Neural cell (in vitro differentiated cells): Measurements from ENCODE around the gene CD81. TPM values are rescaled to one million over a fixed set of nuclear protein-coding genes. Genes with fewer than 3 reads are reported as not detected.

Experiments used
- H2AFZ ChIP-seq: fragments of 200-600, 300-800 bp; sonication (generic), shearing (Covaris generic); 2 replicates; pipeline ENCODE4 v1.6.0; 2014; ENCODE audit warnings: low read depth, mild to moderate bottlenecking, antibody characterized with exemption, low read length, moderate library complexity
- H3F3A ChIP-seq: fragments of 200-600 bp; shearing (Covaris generic); 2 replicates; pipeline ENCODE4 v1.6.1; 2016; ENCODE audit warnings: mild to moderate bottlenecking, moderate library complexity, mixed read lengths, antibody characterized with exemption, low read length; ENCODE audit not compliant: insufficient read depth, poor library complexity, severe bottlenecking
- H3K27ac ChIP-seq: fragments of 200-600, 300-800 bp; sonication (generic), shearing (Covaris generic); 2 replicates; pipeline ENCODE4 v1.5.1; 2014; ENCODE audit warnings: mild to moderate bottlenecking, low read length, moderate library complexity
- H3K27me3 ChIP-seq: fragments of 300-800, 200-600 bp; sonication (generic), shearing (Covaris generic); 2 replicates; pipeline ENCODE4 v1.6.0; 2014; ENCODE audit warnings: mild to moderate bottlenecking, low read depth, low read length, moderate library complexity; ENCODE audit not compliant: insufficient read depth
- H3K36me3 ChIP-seq: fragments of 300-800, 200-600 bp; sonication (generic), shearing (Covaris generic); 2 replicates; pipeline ENCODE4 v1.5.1; 2014; ENCODE audit warnings: mild to moderate bottlenecking, antibody characterized with exemption, low read length, moderate library complexity; ENCODE audit not compliant: insufficient read depth
- H3K4me2 ChIP-seq: fragments of 300-800, 200-600 bp; sonication (generic), shearing (Covaris generic); 2 replicates; pipeline ENCODE4 v1.6.0; 2014; ENCODE audit warnings: mild to moderate bottlenecking, low read length
- H3K4me3 ChIP-seq: fragments of 300-800, 200-600 bp; sonication (generic), shearing (Covaris generic); 2 replicates; pipeline ENCODE4 v1.5.1; 2014; ENCODE audit warnings: mild to moderate bottlenecking, low read length, moderate library complexity
- H3K79me2 ChIP-seq: fragments of 200-600 bp; shearing (Covaris generic); replicated peaks from 2 replicates; pipeline ENCODE4 v1.6.0; 2014; ENCODE audit warnings: mild to moderate bottlenecking, low read length, moderate library complexity; ENCODE audit not compliant: insufficient read depth
- H3K9ac ChIP-seq: fragments of 300-800, 200-600 bp; sonication (generic), shearing (Covaris generic); 2 replicates; pipeline ENCODE4 v1.6.1; 2016; ENCODE audit warnings: mild to moderate bottlenecking, low read length, mixed read lengths
- H3K9me2 ChIP-seq: fragments of 200-600 bp; shearing (Covaris generic); 2 replicates; pipeline ENCODE4 v1.6.1; 2016; ENCODE audit warnings: mild to moderate bottlenecking, low read length, mixed read lengths; ENCODE audit not compliant: insufficient read depth
- H3K9me3 ChIP-seq: fragments of 200-600, 300-800 bp; sonication (generic), shearing (Covaris generic); 2 replicates; pipeline ENCODE4 v1.6.1; 2016; ENCODE audit warnings: mild to moderate bottlenecking, mixed run types, low read length, moderate library complexity, mixed read lengths
- H4K20me1 ChIP-seq: fragments of 200-600 bp; shearing (Covaris generic); 2 replicates; pipeline ENCODE4 v1.6.1; 2016; ENCODE audit warnings: mild to moderate bottlenecking, mixed run types; ENCODE audit not compliant: insufficient read depth
- CTCF ChIP-seq: fragments of 450-650 bp; IDR thresholded peaks from 2 replicates; pipeline ENCODE4 v1.5.1; 2014; ENCODE audit warnings: antibody characterized with exemption, mild to moderate bottlenecking, moderate library complexity; ENCODE audit not compliant: poor library complexity, severe bottlenecking
- EP300 ChIP-seq: fragments of 450-650 bp; conservative IDR thresholded peaks from 2 replicates; pipeline ENCODE4 v1.6.1; 2014; ENCODE audit warnings: antibody characterized with exemption, mild to moderate bottlenecking, moderate library complexity; ENCODE audit not compliant: poor library complexity, severe bottlenecking
- EZH2 ChIP-seq: fragments of 200-600, 300-800 bp; shearing (Covaris generic), sonication (generic); IDR thresholded peaks from 2 replicates; pipeline ENCODE4 v1.6.1; 2014; ENCODE audit warnings: antibody characterized with exemption, low read length, borderline replicate concordance, mild to moderate bottlenecking; ENCODE audit not compliant: insufficient read depth, poor library complexity, severe bottlenecking
- MXI1 ChIP-seq: fragments of 450-650 bp; conservative IDR thresholded peaks from 2 replicates; pipeline ENCODE4 v1.6.1; 2014; ENCODE audit warnings: antibody characterized with exemption, mild to moderate bottlenecking; ENCODE audit not compliant: poor library complexity, severe bottlenecking
- POLR2AphosphoS5 ChIP-seq: IDR thresholded peaks from 2 replicates; pipeline ENCODE4 v1.6.1; 2012
- RAD21 ChIP-seq: fragments of 450-650 bp; conservative IDR thresholded peaks from 2 replicates; pipeline ENCODE4 v1.6.1; 2014; ENCODE audit warnings: antibody characterized with exemption, mild to moderate bottlenecking, moderate library complexity
- REST ChIP-seq: IDR thresholded peaks from 2 replicates; pipeline ENCODE4 v1.6.1; 2012; ENCODE audit warnings: borderline replicate concordance
- SMC3 ChIP-seq: fragments of 450-650 bp; conservative IDR thresholded peaks from 2 replicates; pipeline ENCODE4 v1.6.1; 2014; ENCODE audit warnings: antibody characterized with exemption, mild to moderate bottlenecking, moderate library complexity; ENCODE audit not compliant: poor library complexity
- TAF1 ChIP-seq: IDR thresholded peaks from 2 replicates; pipeline ENCODE4 v1.6.1; 2012; ENCODE audit warnings: low read depth
- polyA plus RNA-seq: library from polyadenylated mRNA; depleted of rRNA; stranded (reverse); fragments of >200 nt; gene quantifications from 2 replicates; pipeline ENCODE4 v1.2.3, GENCODE V29; 2014

Gene CD81
- polyA plus RNA-seq, 1 donor from 2014 or later = 97.8 TPM

GRCh38 chr11:2415601-2416380 lies 38.7 kb downstream of the CD81 start:
- Histone ChIP-seq H3K4me3 (no peak overlapping the region), H3K9me3 (no peaks in the 10 kb centered on the region), H2AFZ (no peak overlapping the region), H3K9me2 (no peaks in the 10 kb centered on the region), H3K4me2 (no peak overlapping the region), H3F3A (no peaks in the 10 kb centered on the region), H3K27ac (no peak overlapping the region), H3K79me2 (no peaks in the 10 kb centered on the region), H4K20me1 (no peaks in the 10 kb centered on the region), H3K36me3 (no peaks in the 10 kb centered on the region), H3K27me3 (no peaks in the 10 kb centered on the region), H3K9ac (no peak overlapping the region)
- TF ChIP-seq RAD21 (no peak), EZH2 (no peak), POLR2AphosphoS5 (no peak), SMC3 (no peak), TAF1 (no peak), EP300 (no peak), CTCF (no peak), REST (no peak)

- no peaks in the 10 kb centered on the region for H3K9me2 ChIP-seq
- no peak overlapping the region for H3K27ac ChIP-seq
- H3K9ac ChIP-seq = no peak overlapping the region
- H4K20me1 ChIP-seq = no peaks in the 10 kb centered on the region
- no peaks in the 10 kb centered on the region for H3F3A ChIP-seq
- H3K27me3 ChIP-seq = no peaks in the 10 kb centered on the region
- no peak overlapping the region for H3K4me2 ChIP-seq
- no peak overlapping the region for H2AFZ ChIP-seq
- TF ChIP-seq SMC3 (no peak), POLR2AphosphoS5 (no peak), RAD21 (no peak), EP300 (no peak), TAF1 (no peak), REST (no peak), MXI1 (no peak), EZH2 (no peak), CTCF (no peak)
- no peaks in the 10 kb centered on the region for H3K9me3 ChIP-seq
- H3K79me2 ChIP-seq = no peaks in the 10 kb centered on the region
- no peaks in the 10 kb centered on the region for H3K36me3 ChIP-seq
- H3K4me3 ChIP-seq = no peak overlapping the region
These were observed 39.7 kb downstream of the CD81 start for GRCh38 chr11:2416765-2417164.
